Activated gamma-delta T cell (primary cell): ENCODE measurements around the gene TERT.
"Not testable (repeated sequence)": the region's sequence is repeated elsewhere in the genome, so short reads cannot be mapped to it uniquely, and the experiment has no call there.

Experiments
- DNase-seq: peaks from one replicate; lab custom pipeline; 2025; lab: John Stamatoyannopoulos, UW

TERT gene

DNA sequence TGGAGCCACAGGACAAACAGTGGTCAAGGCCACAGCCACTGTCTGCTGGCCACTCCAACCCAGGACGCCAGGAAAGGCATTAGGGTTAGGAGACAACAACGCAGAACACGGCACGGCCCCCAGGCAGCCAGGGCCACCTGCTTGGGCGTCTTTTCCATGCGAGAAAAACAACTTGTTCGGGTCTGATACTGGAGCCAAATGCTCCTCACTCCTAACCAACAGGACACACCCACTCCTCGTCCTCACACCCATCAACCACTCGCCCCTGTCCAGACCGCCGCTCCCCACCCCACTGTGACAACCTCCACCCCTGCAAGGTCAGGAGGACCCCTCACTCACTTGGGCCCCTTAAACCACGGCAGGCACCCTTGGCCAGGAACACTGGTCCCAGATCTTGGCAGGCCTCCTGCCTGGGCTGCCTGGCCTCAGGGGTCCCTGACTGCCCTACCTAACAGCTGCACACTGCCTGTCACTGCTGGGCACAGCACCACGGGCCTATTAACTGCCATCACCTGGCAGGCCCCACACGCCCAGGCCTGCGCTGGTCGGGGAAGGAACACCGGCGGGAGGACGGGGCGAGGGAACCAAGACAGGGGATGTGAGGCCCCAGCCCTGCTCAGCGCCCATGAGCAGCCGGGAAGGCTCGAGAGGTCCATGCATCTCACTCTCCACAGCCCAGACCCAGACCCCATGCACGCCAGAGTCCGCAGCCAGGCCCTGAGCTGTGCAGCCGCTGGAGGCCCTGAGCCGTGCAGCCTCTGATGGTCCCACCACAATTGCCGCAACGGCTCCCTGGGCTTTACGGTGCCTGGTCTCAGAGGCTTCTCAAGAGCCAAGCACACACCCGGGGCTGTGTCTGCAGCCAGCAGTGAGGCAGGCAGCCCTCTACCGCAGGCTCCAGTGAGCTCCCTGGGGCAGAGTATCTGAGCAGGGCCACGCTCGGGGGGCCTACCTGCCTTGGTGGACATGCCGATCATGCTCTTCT, 36.3 kb upstream of the TERT start:
- no peak for DNase-seq

DNA sequence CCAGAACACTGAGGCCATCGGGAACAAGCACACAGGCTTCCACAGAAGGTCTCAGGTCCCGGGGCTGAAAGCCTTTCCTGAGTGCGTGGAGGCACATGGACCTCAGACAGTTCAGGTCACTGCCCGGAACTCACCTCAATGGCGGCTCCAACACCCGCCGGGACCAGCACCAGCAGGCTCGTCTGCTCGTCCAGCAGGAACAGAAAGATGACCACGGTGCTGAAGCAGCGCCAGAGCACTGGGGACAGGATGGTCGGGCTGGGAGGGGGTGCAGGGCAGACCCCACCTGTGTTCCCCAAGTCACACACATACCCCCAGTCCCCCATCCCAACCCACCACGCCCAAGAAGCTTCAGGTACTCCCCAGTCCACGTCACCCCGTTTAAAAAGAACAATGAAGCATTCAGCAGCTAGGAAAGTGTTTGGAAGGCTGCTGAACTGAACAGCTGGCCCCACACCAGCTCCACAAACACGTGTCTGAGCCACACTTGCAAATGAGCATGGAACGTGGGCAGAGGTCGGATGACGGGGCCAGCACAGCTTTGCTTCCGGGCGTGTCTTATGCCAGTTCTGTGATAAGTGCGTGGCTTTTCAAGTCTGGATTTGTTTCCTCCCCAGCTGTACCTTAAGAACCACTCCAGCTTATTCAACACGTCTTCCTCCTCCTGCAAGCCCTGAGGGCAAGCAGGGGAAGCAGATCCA, 35.4 kb upstream of the TERT start:
- DNase-seq, result no peak

DNA sequence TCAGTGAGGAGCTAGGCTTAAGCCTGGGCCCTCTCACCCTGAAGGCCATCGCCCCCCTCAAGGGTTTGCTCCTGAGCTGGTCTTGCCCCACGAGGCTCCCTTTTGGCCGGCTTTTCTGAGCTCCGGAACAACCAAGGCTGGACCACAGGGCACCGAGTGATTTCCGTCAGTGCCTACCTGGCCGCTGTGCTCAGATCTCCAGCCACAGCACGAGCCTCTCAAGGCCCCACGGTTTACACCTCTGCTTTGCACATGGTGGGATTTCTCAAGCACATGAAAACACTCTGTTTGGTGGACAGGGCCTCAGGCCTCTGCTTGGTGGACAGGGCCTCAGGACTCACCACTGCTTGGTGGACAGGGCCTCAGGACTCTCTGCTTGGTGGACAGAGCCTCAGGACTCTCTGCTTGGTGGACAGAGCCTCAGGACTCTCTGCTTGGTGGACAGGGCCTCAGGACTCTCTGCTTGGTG, 34.3 kb upstream of the TERT start:
- no peak for DNase-seq

DNA sequence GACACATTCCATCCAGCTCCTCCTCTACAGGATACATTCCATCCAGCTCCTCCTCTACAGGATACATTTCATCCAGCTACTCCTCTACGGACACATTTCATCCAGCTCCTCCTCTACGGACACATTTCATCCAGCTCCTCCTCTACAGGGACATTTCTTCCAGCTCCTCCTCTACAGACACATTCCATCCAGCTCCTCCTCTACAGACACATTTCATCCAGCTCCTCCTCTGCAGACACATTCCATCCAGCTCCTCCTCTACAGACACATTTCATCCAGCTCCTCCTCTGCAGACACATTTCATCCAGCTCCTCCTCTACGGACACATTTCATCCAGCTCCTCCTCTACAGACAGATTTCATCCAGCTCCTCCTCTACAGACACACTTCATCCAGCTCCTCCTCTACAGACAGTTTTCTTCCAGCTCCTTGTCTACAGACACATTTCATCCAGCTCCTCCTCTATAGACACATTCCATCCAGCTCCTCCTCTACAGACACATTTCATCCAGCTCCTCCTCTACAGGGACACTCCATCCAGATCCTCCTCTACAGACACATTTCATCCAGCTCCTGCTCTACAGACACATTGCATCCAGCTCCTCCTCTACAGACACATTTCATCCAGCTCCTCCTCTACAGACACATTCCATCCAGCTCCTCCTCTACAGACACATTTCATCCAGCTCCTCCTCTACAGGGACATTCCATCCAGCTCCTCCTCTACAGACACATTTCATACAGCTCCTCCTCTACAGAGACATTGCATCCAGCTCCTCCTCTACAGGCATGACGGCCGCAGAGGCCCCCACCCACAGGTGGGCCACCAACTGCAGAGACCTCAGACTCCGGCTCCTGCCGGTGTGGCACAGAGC, 33.6 kb upstream of the TERT start:
- DNase-seq, result not testable (repeated sequence)

DNA sequence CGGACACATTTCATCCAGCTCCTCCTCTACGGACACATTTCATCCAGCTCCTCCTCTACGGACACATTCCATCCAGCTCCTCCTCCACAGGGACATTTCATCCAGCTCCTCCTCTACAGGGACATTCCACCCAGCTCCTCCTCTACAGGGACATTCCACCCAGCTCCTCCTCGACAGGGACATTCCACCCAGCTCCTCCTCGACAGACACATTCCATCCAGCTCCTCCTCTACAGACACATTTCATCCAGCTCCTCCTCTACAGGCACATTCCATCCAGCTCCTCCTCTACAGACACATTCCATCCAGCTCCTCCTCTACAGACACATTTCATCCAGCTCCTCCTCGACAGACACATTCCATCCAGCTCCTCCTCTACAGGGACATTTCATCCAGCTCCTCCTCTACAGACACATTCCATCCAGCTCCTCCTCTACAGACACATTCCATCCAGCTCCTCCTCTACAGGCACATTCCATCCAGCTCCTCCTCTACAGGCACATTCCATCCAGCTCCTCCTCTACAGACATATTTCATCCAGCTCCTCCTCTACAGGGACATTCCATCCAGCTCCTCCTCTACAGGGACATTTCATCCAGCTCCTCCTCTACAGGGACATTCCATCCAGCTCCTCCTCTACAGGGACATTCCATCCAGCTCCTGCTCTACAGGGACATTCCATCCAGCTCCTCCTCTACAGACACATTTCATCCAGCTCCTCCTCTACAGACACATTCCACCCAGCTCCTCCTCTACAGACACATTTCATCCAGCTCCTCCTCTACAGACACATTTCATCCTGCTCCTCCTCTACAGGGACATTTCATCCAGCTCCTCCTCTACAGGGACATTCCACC, 32.3 kb upstream of the TERT start:
- DNase-seq, result not testable (repeated sequence)

DNA sequence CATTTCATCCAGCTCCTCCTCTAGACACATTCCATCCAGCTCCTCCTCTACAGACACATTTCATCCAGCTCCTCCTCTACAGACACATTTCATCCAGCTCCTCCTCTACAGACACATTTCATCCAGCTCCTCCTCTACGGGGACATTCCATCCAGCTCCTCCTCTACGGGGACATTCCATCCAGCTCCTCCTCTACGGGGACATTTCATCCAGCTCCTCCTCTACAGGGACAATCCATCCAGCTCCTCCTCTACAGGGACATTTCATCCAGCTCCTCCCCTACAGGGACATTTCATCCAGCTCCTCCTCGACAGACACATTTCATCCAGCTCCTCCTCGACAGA, 31.6 kb upstream of the TERT start:
- not testable (repeated sequence) for DNase-seq

DNA sequence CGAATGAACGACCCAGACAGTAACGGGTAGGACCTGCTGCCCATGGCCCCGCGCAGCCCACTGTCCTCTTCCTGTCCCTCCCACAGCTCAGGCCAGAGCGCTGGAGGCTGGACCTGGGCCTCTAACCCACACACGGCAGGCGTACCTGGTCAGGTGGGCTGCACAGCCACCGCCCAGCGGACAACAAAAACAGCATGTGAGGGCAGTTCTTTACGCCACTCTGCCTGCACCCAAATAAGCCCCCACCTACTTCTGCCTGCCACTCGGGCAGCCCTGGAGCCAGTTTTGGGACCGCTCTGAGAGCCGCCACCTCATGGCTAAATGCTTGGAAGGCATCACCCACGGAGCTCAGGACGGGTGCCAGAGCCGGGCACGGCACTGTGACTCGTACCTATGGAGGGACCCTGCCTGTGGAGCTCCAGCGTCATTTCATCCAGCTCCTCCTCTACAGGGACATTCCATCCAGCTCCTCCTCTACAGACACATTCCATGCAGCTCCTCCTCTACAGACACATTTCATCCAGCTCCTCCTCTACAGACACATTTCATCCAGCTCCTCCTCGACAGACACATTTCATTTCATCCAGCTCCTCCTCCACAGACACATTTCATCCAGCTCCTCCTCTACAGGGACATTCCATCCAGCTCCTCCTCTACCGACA, 31.1 kb upstream of the TERT start:
- DNase-seq, result no peak

DNA sequence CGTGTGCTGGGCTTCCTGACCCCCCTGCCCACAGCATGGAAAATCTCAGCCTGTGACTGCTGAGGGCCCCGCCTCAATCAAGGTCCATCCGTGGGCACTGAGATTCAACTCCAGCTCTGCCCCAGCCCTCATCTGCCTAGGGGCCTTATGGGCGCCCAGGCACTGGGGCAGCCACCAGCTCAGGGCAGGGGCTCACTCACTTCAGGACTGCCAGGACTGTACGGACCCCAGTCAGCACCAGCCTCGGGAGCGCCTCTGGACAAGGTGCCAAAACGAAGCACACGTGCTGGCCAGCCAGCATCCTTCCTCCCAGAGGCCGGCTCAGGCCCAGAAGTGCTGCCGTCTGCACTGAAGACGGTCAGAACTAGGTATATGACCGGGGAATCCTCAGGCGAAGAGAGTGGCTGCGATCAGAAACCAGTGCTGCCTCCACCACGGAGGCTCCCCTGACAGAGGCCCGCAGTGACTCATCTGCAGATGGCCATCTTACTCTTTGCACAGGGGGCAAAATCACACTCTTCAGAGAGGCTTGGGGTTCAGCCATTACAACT, 30.4 kb upstream of the TERT start:
- DNase-seq, result no peak

DNA sequence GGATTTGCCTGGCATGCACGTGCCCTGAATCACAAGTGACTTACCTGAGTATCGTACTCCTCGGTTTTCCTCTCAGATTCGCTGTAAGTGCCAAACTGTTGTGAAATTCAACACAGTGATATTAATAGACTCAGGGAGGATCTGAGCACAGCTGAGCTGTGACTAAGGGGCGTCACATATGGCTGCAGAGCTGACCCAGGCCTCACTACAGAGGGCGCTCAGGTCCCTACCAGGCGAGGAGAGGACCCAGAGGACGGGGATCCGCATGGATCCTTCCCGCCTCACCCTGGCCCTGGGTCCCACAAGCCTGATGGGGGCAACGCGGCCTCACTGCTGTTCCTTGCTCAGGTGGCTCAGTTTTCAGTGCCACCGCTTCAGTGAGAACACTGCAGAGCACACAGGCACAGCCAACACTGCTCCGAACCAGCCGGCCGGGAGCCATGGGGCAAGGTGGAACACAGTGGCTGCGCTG, 29.9 kb upstream of the TERT start:
- DNase-seq, result no peak

DNA sequence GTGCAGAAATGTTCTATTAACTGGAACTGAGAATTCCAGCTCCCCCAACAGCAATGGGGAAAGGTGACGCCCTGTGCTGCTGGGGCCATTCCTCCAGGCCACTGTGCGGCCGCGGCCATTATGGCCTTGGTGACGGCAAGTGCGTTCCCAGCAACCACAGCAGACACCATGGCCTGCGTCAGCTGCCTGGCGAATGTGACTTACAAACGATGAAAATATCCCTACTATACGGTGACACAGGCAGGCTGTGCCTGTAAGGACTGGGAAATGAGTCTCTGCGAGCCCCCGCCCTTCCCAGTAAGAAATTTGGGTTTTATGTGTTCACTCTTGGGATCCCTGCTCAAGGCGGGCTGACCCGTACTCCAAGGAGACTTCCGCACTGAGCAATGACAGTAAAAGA, 29.4 kb upstream of the TERT start:
- DNase-seq, result no peak

DNA sequence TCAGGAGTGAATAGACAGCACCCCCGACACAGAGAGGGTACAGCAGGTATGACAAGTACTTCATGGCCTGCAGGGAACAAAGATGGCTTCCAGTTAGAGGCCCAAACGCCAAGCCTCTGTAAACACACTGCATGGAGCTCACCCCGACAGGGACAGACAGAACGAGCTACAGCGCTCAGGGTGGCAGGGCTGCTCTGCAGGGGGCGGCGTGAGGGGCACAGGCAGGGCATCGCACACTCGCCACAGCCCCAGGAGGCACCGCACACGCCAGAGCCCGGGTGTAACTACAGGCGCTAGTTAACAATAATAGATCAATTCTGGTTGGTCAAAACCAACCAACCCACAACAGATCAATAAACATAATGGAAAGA, 28.9 kb upstream of the TERT start:
- no peak for DNase-seq

DNA sequence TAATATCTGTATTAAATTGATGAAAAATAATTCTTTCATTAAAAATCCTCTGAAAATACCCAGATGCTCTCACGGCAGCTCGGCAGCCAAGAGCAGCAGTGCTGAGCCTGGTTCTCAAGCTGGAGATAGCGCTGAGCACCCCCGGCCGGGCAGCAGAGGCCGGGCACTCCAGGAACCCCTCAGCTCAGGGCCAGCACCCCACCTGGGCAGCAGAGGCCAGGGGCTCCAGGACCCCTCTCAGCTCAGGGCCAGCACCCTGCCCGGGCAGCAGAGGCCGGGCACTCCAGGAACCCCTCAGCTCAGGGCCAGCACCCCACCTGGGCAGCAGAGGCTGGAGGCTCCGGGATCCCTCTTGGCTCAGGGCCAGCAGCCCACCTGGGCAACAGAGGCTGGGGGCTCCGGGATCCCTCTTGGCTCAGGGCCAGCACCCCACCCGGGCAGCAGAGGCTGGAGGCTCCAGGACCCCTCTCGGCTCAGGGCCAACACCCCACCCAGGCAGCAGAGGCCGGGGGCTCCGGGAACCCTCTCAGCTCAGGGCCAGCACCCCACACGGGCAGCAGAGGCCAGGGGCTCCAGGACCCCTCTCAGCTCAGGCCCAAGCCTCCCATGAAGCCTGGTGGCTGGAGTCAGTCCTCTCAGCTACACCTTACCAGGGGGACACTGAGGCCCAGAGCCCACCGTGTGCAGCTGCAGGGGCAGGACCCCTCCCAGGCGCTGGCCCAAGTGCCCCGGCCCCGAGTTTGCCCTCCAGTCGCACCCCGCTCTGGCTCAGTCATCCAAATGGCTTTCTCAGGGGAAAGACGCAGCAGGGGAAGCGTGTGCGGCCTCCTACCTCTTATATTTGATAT, 28.3 kb upstream of the TERT start:
- DNase-seq, result no peak

DNA sequence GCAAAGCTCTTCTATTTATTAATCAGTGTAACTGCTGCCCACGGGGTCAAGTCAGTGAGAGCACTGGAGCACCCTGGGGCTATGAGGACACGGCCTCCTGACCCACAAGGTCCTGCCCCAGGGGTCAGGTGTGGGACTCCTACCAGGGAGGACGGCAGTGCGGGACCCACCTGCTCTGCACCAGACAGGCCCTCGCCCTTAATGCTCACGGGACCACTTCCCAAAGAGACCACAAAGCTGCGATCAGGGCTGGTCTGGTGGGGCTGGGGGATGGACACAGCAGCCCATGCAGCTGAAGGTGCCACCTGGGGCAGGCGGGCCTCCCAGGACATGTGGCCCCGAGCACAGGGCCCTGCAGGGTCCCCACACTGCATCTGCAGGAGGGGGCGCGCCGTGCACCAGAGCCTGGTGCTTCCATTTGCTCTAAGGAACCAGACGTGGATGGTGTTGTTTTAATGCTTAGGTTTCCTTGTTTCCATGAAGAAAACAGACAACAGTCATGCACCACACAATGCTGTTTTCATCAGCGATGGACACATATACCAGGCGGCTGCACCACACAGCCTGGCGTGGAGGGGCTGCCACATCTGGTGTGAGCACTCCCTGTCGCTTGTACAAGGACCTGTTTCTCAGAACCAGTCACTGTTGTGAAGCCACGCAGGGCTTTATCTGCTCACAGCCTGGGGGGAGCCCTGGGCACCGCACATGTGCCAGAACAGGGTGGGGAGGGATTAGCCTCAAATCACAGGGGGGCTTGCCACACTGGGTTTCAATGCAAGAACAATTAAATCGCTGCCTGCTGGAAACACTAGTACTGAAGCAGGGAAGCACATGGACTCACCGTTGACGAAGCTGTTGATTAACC, 27.4 kb upstream of the TERT start:
- DNase-seq, result no peak

DNA sequence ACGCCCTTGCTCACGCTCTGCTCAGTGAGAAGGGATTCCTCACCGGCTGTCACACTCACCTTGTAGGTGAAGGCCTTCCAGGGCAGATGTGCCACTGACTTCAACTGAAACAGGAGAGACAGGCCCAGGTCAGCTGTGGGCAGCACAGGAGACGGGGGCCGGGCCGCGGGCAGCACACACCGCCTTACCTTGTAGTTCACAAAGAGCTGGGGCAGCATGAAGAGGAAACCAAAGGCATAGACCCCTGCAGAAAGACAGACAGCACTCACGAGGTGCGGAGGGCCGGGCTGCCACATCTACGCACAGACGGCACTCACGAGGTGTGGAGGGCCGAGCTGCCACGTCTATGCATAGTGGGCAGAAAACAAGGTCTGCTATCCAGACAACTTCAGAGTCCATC, 26.7 kb upstream of the TERT start:
- no peak for DNase-seq

DNA sequence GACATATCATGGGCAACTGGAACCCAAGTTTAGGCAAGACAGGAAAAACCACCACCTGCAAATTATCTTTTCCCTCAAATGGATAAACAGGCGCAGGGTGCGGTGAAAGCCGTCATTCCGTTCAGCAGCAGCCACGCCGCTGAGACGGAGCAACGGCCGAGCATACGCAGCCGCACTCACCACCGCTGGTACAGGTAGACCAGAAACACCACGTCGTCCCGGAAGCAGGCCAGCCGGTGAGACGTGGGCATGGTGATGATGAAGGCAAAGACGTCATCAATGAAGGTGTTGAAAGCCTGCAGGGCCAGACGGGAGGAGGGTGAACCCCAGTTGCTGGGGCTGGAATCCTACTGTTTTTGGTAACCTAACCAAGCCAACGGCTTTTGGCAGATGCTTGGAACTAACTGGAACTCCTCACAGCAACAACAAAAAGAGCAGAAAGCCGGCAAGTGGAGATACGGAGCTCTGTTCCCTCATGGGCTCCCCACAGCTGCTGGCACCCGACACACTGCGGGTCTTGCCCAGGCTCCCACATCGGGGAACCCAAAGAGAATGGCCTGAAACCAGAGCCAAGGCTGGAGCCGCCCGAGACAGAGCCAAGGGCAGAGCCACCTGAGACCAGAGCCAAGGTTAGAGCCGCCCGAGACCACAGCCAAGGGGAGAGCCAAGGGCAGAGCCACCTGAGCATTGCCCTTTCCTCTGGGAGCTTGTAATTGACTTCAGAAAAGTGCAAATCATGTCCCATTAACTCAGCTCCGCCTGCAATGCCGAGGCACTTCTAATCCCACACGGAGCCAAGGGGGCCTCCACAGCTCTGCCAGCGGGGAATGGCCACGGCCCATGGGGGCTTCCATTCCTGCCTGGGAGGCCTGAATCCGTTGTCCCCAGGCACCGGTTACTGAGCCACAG, 25.8 kb upstream of the TERT start:
- no peak for DNase-seq

DNA sequence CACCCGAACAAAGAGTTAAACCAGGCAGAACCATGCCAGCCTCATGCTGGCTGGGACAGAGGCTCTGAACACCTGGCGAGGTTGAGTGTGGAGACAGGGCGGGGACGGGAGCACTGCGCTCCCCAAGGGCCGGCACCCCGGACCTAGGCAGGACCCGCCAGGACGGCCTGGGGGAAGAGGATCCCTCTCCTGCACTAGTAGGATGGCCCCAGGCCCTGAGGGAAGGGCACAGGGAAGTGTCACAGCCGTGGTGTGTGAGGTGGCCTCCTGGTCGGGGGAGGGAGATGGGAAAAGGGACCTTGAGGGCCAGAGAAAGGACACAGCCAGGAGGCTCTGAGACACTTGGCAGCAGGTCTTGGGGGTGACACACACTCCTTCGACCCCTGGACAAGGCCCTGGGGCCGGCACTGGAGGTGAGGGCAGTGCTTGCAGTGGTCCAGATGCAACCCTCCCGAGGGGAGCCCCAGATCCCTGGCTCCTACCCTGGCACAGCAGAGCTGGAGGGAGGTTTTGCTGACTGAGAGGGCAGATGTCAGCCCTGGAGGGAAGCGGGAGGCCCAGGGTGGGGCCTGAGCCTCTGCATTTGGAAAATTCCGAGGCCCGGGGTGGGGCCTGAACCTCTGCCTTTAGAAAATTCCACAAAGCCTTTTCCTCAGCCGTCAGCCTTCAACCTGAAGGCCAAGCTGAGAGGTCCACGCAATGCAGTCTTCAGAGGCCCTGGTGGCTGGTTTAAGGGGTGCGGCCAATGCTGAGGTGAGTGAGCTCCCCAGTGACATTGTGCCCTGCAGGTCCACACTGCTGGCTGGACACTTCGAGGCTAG, 24.8 kb upstream of the TERT start:
- no peak for DNase-seq
